Right atrium auricular region (tissue), 2 donors: ENCODE results near the gene ASTL. TPM values are rescaled to one million over a fixed set of nuclear protein-coding genes. Genes with fewer than 3 reads are reported as not detected.
A peak's percentile ranks its signal among the peaks of the same experiment; 100 is the strongest.

ENCODE experiments used
- DNase-seq: peaks from one replicate; pipeline ENCODE4 v3.0.0-alpha.2; 2019; ENCODE audit warnings: low spot score
- H3K27ac ChIP-seq, 2 donors: fragments of 200-600 bp; sonication (generic); 1 replicate in 1 of 2; 2 replicates in 1 of 2; pipeline ENCODE4 v1.5.1; 2016 to 2019
- H3K27me3 ChIP-seq, 2 donors: fragments of 200-600 bp; sonication (generic); one replicate each; pipeline versions ENCODE4 v1.5.1 to v1.6.0; 2017 to 2019
- H3K36me3 ChIP-seq: fragments of 200-600 bp; sonication (generic); one replicate; pipeline ENCODE4 v1.5.1; 2016
- H3K4me1 ChIP-seq, 2 donors: fragments of 200-600 bp; sonication (generic); one replicate each; pipeline versions ENCODE4 v1.5.1 to v1.6.0; 2017 to 2019
- H3K4me3 ChIP-seq, 2 donors: fragments of 200-600 bp; sonication (generic); 1 replicate in 1 of 2; 2 replicates in 1 of 2; pipeline ENCODE4 v1.5.1; 2017 to 2019; ENCODE audit warnings: mild to moderate bottlenecking in 1 of 2, moderate library complexity in 1 of 2
- H3K9me3 ChIP-seq, 2 donors: fragments of 200-600 bp; sonication (generic); one replicate each; pipeline ENCODE4 v1.5.1; 2019
- total RNA-seq, 2 donors: library from RNA; depleted of rRNA; stranded (reverse); fragments of >200 nt; gene quantifications; one replicate each; pipeline ENCODE4 v1.1.0, GENCODE V29; 2016
- TF ChIP-seq, protein P1 (sequence below), 2 donors: fragments of 200-600 bp; sonication (generic); IDR thresholded peaks; one replicate each; pipeline ENCODE4 v1.5.1; 2019; ENCODE audit warnings: antibody characterized with exemption in 2 of 2

Gene ASTL
- total RNA-seq, 2 donors from 2014 or later: not detected

DNA sequence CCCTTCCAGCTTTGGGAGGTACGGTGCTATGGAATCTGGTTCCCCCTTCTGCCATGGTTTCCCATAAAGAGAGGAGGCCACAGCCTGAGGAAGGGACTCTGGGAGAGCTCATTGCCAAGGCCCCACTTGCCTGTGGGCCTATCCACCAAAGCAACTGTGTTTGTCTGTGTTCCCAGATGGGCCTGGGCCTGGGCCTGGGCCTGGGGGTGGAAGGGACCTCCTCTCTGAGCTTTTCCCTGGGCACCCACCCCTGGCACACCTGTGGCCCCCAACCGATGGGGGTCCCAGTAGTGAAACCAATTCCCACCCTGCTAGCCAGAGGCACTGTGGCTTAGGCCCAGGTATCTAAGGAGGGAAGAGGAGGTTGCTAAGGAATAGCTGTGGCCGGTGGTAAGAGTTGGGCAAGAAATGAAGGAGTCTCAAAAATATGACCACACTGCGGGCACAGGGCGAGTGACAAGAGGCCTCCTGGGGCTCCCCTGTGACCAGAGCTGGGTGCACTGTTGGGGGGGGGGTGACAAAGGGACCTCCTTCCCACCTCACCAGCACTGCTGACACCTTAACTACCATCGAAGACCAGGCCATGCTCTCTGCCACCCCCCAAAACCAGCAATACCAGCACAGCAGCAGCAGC is 11.8 kb upstream of the ASTL start:
- no peaks in the 10 kb centered on the region for H3K36me3 ChIP-seq
- no peaks in the 10 kb centered on the region for H3K9me3 ChIP-seq
- peaks cover 0 to 37% of the 10 kb centered on the region in 2 donors for H3K4me1 ChIP-seq
- TF ChIP-seq, protein P1, sequence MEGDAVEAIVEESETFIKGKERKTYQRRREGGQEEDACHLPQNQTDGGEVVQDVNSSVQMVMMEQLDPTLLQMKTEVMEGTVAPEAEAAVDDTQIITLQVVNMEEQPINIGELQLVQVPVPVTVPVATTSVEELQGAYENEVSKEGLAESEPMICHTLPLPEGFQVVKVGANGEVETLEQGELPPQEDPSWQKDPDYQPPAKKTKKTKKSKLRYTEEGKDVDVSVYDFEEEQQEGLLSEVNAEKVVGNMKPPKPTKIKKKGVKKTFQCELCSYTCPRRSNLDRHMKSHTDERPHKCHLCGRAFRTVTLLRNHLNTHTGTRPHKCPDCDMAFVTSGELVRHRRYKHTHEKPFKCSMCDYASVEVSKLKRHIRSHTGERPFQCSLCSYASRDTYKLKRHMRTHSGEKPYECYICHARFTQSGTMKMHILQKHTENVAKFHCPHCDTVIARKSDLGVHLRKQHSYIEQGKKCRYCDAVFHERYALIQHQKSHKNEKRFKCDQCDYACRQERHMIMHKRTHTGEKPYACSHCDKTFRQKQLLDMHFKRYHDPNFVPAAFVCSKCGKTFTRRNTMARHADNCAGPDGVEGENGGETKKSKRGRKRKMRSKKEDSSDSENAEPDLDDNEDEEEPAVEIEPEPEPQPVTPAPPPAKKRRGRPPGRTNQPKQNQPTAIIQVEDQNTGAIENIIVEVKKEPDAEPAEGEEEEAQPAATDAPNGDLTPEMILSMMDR (IDR thresholded peaks at IDR 0.05): no peak
- H3K4me3 ChIP-seq: no peak overlapping the region
- no peaks in the 10 kb centered on the region for H3K27me3 ChIP-seq
- no peak overlapping the region for H3K27ac ChIP-seq
- no peak for DNase-seq

DNA sequence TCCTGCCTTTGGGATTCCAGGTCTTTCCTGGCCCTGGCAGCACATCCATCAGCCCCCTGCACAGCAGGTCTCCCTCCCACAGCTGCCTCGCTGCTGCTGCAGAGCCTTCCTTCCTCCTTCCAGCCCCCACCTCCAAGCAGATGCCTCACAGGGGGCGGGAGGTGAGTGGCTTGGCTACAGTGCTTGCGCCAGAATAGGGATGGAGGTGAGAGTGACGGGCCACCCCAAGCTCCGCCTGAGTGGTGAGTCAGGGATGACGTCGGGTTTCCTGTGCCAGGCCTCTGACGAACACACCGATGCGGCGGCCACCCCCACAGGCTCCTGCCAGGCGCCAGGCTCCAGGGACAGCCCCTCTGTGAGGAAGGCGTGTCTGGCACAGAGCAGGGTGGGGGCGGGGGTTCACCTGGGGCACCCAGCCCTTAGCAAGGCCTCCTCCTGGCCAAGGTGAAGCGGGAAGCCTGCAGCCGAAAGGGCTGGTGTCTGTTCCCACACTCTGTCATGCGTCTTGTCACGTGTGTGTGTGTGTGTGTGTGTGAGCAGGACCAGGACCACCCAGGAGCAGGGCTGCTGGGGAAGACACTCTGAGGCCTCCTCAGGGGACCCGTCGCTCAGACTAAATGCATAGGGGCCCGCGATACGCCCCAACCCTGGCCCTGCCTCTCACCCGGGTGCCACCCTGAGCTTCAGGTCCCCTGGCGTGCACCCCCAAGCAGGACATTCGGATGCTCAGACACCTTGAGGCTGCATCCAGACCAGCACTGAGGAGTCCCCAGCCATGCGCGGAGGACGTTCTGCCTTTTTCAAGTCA is 10.3 kb upstream of the ASTL start:
- DNase-seq: peak; percentile 76

DNA sequence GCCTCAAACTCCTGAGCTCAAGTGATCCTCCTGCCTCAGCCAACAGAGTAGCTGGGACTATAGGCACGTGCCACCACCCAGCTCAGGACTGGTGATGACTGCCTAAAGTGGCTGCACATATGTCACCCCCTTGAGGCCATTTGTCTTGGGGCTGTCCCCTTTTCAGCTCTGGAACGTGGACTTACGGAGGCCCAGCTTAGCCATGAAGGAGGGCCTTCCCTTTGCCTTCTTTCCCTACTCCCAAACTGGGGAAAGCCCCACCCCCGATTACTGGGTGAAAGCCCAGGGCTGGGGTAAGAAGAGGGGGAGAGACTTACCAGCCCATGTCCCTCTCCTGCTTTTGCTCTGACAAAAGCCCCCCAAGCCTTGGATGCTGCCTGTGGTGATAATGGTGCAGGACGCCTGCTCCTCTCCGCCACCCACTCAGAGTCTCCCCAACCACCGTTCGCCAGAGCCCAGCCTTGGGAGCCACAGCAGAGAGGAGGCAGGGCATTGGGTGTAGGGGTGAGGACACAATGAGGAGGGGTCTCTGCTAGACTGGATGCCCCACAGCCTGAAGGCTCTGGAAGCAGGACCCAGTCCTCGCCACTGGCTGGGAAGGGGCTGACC is 9.4 kb upstream of the ASTL start:
- peak overlapping the region in 1 of 2 donors; percentile 68 for H3K27ac ChIP-seq
- H3K4me3 ChIP-seq: no peak overlapping the region
- H3K36me3 ChIP-seq: no peaks in the 10 kb centered on the region
- H3K27me3 ChIP-seq: no peaks in the 10 kb centered on the region
- peaks cover 0 to 47% of the 10 kb centered on the region in 2 donors for H3K4me1 ChIP-seq
- DNase-seq: no peak
- H3K9me3 ChIP-seq: no peaks in the 10 kb centered on the region
- TF ChIP-seq, protein P1 (IDR thresholded peaks at IDR 0.05): no peak

More for the DNA sequence above, 10.3 kb upstream of the ASTL start:
- peaks cover 0 to 47% of the 10 kb centered on the region in 2 donors for H3K4me1 ChIP-seq
- H3K4me3 ChIP-seq: no peak overlapping the region
- H3K27me3 ChIP-seq: no peaks in the 10 kb centered on the region
- H3K36me3 ChIP-seq: no peaks in the 10 kb centered on the region
- no peak overlapping the region for H3K27ac ChIP-seq
- TF ChIP-seq, protein P1 (IDR thresholded peaks at IDR 0.05): no peak
- no peaks in the 10 kb centered on the region for H3K9me3 ChIP-seq

DNA sequence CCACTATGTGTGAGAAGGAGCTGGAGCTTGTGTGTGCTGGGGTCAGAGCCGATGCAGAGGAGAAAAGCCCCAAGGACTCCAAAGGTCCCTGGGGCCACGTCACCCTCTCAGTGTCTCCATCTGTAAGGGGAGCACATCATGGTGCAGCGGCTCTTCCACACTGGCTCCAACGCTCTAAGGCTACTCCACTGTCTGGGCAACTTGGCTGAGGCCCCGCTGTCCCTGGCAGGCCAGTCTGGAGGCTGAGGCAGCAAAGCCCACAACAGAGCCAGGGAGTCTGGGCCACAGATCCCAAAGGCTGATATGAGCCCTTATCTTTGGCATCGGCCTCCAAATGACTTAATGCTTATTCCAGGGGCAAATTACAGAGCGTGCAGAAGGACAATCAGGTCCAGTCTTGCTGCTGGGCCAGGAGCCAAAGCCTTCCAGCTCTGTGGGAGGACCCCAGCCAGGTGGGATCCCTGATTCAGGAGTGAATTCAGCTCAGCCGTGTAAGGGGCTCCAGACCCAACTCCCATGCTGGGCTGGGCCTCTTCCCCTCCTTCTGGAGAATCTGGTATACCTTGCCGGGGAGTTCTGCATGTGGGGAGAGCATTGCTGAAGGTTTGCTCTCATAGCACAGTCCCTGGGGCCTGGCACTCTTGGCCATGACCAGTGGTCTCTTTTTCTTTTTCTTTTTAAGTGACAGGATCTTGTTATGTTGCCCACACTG is 8.7 kb upstream of the ASTL start:
- no peaks in the 10 kb centered on the region for H3K36me3 ChIP-seq
- no peak overlapping the region for H3K4me3 ChIP-seq
- DNase-seq: no peak
- no peaks in the 10 kb centered on the region for H3K27me3 ChIP-seq
- H3K9me3 ChIP-seq: no peaks in the 10 kb centered on the region
- H3K4me1 ChIP-seq: peaks cover 0 to 47% of the 10 kb centered on the region in 2 donors
- TF ChIP-seq, protein P1 (IDR thresholded peaks at IDR 0.05): no peak
- peak overlapping the region in 1 of 2 donors; percentile 68 for H3K27ac ChIP-seq

DNA sequence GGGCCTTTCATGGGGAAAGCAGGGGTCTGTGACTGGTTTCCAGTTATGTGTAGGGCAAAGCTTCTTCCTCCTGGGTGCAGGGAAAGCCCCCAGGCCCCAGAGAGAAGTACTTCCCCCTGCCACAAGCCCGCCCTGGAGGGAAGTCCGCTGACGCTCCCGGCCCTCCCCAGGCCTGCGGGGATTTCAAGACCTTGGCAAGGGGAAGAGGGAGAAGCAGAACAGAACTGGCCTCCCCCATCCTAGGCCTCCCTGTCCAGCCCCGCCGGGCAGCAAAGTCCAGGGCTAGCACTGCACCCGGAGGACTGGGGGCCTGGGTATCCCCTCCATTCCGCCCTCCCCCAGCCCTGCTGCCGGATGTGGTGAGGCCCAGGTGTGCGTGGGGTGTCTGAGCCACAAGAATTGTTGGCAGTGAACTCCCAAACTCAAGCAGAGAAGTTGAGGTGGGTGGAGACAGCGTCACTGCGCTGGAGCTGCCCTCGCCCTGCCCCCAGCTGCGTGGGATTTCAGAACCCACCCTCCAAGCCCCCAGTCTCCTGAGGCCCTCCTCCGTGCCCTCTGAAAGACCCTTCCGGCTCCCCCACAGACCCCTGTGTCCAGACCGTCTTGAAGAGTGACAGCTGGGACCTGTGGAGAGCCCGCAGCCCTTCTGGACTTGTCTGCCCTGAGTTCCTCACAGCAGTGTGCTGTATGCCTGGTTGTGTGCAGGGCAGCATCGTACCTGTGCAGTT is 8.0 kb upstream of the ASTL start:
- Histone ChIP-seq H3K9me3 (no peaks in the 10 kb centered on the region), H3K27me3 (no peaks in the 10 kb centered on the region), H3K4me3 (no peak overlapping the region), H3K36me3 (no peaks in the 10 kb centered on the region), H3K27ac (peak overlapping the region; percentile 15 to 68), H3K4me1 (peaks cover 0 to 47% of the 10 kb centered on the region in 2 donors)
- DNase-seq: no peak
- TF ChIP-seq, protein P1 (IDR thresholded peaks at IDR 0.05): no peak
